CD4-positive, alpha-beta T cell (primary cell): ENCODE measurements around the gene IL1R1. TPM values are rescaled to one million over a fixed set of nuclear protein-coding genes. Genes with fewer than 3 reads are reported as not detected.

Experiments used
- ATAC-seq: fragments of 200-7000 bp; cut with Tn5 transposase; one replicate; pipeline ENCODE4 v1.10.0; 2022; ENCODE audit warnings: mild to moderate bottlenecking; ENCODE audit not compliant: poor library complexity
- CTCF ChIA-PET: fragments of 350-600 bp; sonication (Branson Sonifier 250); formaldehyde crosslinking; loops from one replicate; lab custom pipeline; 2021; ENCODE audit warnings: antibody characterized with exemption, inconsistent platforms; lab: Charles Lee
- POLR2A ChIA-PET: fragments of 350-600 bp; sonication (Branson Sonifier 250); formaldehyde crosslinking; loops from one replicate; lab custom pipeline; 2021; ENCODE audit warnings: antibody characterized with exemption, inconsistent platforms; lab: Charles Lee
- DNase-seq, 14 experiments: peaks; one replicate each; pipeline ENCODE4 v3.0.0-alpha.2; 2013 to 2020; ENCODE audit warnings: mixed read lengths in 2 of 14
- H3K27ac ChIP-seq, 2 donors: one replicate each; pipeline versions ENCODE4 v1.5.1 to v1.7.0; 2013; ENCODE audit warnings: low read length in 2 of 2, low read depth in 1 of 2, mild to moderate bottlenecking in 1 of 2
- H3K27me3 ChIP-seq, 2 experiments: 1 replicate in 1 of 2; 2 replicates in 1 of 2; pipeline versions ENCODE4 v1.6.1 to v1.7.0; 2013; ENCODE audit warnings: low read length in 2 of 2, control low read depth in 1 of 2, mild to moderate bottlenecking in 1 of 2, moderate library complexity in 1 of 2; ENCODE audit not compliant: insufficient read depth in 2 of 2, control insufficient read depth in 1 of 2
- H3K36me3 ChIP-seq: one replicate; pipeline ENCODE4 v1.6.1; 2013; ENCODE audit warnings: low read length, control low read depth; ENCODE audit not compliant: insufficient read depth
- H3K4me1 ChIP-seq: one replicate; pipeline ENCODE4 v1.6.1; 2013; ENCODE audit warnings: low read length, control low read depth; ENCODE audit not compliant: insufficient read depth
- H3K4me3 ChIP-seq: one replicate; pipeline ENCODE4 v1.5.1; 2013; ENCODE audit warnings: mild to moderate bottlenecking, low read length, moderate library complexity
- H3K9me3 ChIP-seq, 2 experiments: 1 replicate in 1 of 2; 2 replicates in 1 of 2; pipeline versions ENCODE4 v1.6.1 to v1.7.0; 2013; ENCODE audit warnings: low read length in 2 of 2, mild to moderate bottlenecking in 2 of 2, control low read depth in 1 of 2, moderate library complexity in 1 of 2; ENCODE audit not compliant: control insufficient read depth in 1 of 2, insufficient read depth in 1 of 2
- H3K27ac Mint-ChIP-seq: one replicate; pipeline ENCODE4 v1.8.0; 2020; ENCODE audit warnings: mixed read lengths
- H3K27me3 Mint-ChIP-seq: one replicate; pipeline ENCODE4 v1.8.0; 2021; ENCODE audit warnings: mixed read lengths
- H3K36me3 Mint-ChIP-seq: one replicate; pipeline ENCODE4 v1.8.0; 2021; ENCODE audit warnings: low read depth, mixed read lengths
- H3K4me1 Mint-ChIP-seq: one replicate; pipeline ENCODE4 v1.8.0; 2021; ENCODE audit warnings: low read depth, mixed read lengths
- H3K4me3 Mint-ChIP-seq: one replicate; pipeline ENCODE4 v1.8.0; 2020; ENCODE audit warnings: mild to moderate bottlenecking, mixed read lengths
- H3K9me3 Mint-ChIP-seq: one replicate; pipeline ENCODE4 v1.8.0; 2020; ENCODE audit warnings: mixed read lengths
- intact Hi-C, 2 experiments: fragments of 100-400 bp; cut with DNase I in 1 of 2; cut with micrococcal nuclease in 1 of 2; formaldehyde crosslinking; loops; one replicate each; pipeline versions ENCODE4 v1.15.1 to v1.9.0; 2023 to 2025; cut with DNase I, micrococcal nuclease
- total RNA-seq, 174 experiments: library from RNA in 2 of 174; stranded (reverse) in 2 of 174; gene quantifications; one replicate each; pipeline ENCODE4 v1.2.3 and lab custom pipeline; 2021 to 2026
- TF ChIP-seq, protein P1 (sequence below): fragments of 200-600 bp; IDR thresholded peaks from one replicate; pipeline ENCODE4 v1.8.0; 2022; ENCODE audit warnings: antibody characterized with exemption, mild to moderate bottlenecking

IL1R1 gene
- total RNA-seq, 2 experiments from 2014 or later: 0.22 to 0.49 TPM

DNA sequence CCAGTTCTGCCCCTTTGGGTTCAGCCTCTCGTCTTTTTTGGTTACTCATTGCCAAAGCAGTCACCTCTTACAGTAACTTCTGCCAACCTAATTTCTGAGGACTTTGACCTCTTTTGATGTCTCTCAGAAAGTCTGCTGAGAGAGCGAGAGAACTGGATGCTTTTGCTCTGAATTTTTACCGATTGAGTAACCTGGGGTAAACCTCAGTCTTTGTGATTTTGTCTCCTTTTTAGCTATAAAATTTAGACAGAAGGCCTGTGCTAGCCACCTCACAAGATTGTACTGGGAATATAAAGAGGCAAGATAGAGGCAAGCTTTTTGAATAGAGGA lies 34.8 kb upstream of the IL1R1 start:
- Histone ChIP-seq H3K4me3 (no peak overlapping the region), H3K27ac (no peak overlapping the region), H3K4me1 (peaks cover 9% of the 10 kb centered on the region), H3K36me3 (no peaks in the 10 kb centered on the region), H3K9me3 (no peaks in the 10 kb centered on the region), H3K27me3 (peaks cover 0 to 2% of the 10 kb centered on the region in 2 experiments)
- H3K27me3 Mint-ChIP-seq: no peaks in the 10 kb centered on the region
- TF ChIP-seq, protein P1, sequence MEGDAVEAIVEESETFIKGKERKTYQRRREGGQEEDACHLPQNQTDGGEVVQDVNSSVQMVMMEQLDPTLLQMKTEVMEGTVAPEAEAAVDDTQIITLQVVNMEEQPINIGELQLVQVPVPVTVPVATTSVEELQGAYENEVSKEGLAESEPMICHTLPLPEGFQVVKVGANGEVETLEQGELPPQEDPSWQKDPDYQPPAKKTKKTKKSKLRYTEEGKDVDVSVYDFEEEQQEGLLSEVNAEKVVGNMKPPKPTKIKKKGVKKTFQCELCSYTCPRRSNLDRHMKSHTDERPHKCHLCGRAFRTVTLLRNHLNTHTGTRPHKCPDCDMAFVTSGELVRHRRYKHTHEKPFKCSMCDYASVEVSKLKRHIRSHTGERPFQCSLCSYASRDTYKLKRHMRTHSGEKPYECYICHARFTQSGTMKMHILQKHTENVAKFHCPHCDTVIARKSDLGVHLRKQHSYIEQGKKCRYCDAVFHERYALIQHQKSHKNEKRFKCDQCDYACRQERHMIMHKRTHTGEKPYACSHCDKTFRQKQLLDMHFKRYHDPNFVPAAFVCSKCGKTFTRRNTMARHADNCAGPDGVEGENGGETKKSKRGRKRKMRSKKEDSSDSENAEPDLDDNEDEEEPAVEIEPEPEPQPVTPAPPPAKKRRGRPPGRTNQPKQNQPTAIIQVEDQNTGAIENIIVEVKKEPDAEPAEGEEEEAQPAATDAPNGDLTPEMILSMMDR: no peak
- H3K4me3 Mint-ChIP-seq: no peak overlapping the region
- DNase-seq (no peak), ATAC-seq (no peak)
- no peaks in the 10 kb centered on the region for H3K36me3 Mint-ChIP-seq
- ChIA-PET CTCF (no interaction called here), POLR2A (no interaction called here)
- no peaks in the 10 kb centered on the region for H3K9me3 Mint-ChIP-seq
- H3K27ac Mint-ChIP-seq: no peak overlapping the region
- H3K4me1 Mint-ChIP-seq: peaks cover 13% of the 10 kb centered on the region
- intact Hi-C loops: no loop called here

DNA sequence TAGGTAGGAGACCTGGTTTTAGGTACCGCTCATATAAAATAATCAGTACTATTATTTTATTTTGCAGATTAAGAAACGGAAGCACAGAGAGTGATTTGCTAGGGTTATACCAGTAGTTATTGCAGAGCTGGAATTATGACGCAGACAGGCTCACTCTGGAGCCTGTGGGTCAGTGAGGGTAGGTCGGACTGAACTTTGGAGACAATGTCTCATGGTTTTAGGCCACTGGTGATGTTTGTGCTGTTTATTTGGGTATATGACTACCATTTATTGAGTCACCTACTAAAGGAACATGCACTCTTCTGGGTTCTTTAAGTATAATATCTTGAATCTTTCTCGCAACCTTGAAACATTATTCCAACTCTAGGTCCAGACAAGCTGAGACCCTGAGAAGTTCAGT lies 33.5 kb upstream of the IL1R1 start:
- H3K36me3 ChIP-seq: no peaks in the 10 kb centered on the region
- Mint-ChIP-seq H3K27me3 (no peaks in the 10 kb centered on the region), H3K4me3 (no peak overlapping the region), H3K36me3 (no peaks in the 10 kb centered on the region), H3K4me1 (peaks cover 11% of the 10 kb centered on the region), H3K9me3 (no peaks in the 10 kb centered on the region), H3K27ac (no peak overlapping the region)
- TF ChIP-seq, protein P1: no peak
- ATAC-seq (no peak), DNase-seq (no peak)
- no peaks in the 10 kb centered on the region for H3K9me3 ChIP-seq
- H3K4me3 ChIP-seq: no peak overlapping the region
- ChIA-PET POLR2A (no interaction called here), CTCF (no interaction called here)
- peaks cover 7% of the 10 kb centered on the region for H3K4me1 ChIP-seq
- H3K27me3 ChIP-seq: peaks cover 0 to 2% of the 10 kb centered on the region in 2 experiments
- intact Hi-C loops: no loop called here
- no peak overlapping the region for H3K27ac ChIP-seq

DNA sequence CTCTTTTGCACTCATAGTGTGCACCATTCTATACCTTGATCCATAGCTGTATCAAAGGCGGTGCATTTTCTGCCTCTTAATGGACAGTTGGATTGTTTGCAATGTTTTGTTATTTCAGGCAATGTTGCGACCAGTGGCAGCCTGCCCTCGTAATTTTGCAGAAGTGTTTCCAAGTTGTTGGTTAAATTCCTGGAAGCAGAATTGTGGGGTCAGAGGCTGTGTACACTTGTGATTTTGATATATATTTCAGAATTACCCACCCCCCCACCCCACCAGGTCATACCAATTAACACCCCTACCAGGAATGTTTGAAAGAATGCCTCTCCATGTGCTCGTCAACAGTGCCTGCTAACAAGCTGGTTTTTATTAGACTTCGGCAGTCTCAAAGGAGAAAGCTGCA lies 32.4 kb upstream of the IL1R1 start:
- no peak overlapping the region for H3K27ac Mint-ChIP-seq
- DNase-seq: no peak
- H3K27me3 Mint-ChIP-seq: no peaks in the 10 kb centered on the region
- Histone ChIP-seq H3K4me3 (no peak overlapping the region), H3K27ac (no peak overlapping the region), H3K36me3 (no peaks in the 10 kb centered on the region), H3K9me3 (no peaks in the 10 kb centered on the region), H3K4me1 (no peaks in the 10 kb centered on the region), H3K27me3 (peaks cover 0 to 2% of the 10 kb centered on the region in 2 experiments)
- H3K4me3 Mint-ChIP-seq: no peak overlapping the region
- CTCF ChIA-PET: no interaction called here
- no peaks in the 10 kb centered on the region for H3K4me1 Mint-ChIP-seq
- no peaks in the 10 kb centered on the region for H3K9me3 Mint-ChIP-seq
- no peak for ATAC-seq
- intact Hi-C loops: no loop called here
- POLR2A ChIA-PET: no interaction called here
- TF ChIP-seq, protein P1: no peak
- H3K36me3 Mint-ChIP-seq: no peaks in the 10 kb centered on the region
